ENCODE data around the gene ZNF528.

The ZNF528 gene

DNA sequence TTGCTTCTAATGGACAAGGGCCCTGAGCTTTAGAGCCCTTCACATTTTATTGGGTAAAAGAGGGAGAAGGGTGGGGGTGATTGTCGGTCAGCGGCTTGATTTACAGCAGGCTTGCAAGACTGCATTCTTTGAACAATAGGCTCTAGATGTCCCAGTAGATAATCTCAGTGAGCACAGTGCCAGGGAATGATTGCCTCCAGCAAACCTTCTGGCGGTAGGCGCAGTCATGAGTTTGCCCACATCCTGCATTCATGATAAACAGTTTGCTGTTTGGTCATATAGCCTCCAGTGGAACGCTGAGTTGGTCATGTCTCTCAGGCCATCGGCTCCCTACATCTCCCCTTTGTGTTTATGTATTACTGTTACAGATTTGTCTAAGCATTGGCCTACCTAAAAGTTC, 12.6 kb downstream of the ZNF528 start:
- H3K27ac ChIP-seq = no peak overlapping the region
- TF ChIP-seq, protein P1, sequence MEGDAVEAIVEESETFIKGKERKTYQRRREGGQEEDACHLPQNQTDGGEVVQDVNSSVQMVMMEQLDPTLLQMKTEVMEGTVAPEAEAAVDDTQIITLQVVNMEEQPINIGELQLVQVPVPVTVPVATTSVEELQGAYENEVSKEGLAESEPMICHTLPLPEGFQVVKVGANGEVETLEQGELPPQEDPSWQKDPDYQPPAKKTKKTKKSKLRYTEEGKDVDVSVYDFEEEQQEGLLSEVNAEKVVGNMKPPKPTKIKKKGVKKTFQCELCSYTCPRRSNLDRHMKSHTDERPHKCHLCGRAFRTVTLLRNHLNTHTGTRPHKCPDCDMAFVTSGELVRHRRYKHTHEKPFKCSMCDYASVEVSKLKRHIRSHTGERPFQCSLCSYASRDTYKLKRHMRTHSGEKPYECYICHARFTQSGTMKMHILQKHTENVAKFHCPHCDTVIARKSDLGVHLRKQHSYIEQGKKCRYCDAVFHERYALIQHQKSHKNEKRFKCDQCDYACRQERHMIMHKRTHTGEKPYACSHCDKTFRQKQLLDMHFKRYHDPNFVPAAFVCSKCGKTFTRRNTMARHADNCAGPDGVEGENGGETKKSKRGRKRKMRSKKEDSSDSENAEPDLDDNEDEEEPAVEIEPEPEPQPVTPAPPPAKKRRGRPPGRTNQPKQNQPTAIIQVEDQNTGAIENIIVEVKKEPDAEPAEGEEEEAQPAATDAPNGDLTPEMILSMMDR (conservative IDR thresholded peaks at IDR 0.05) = no peak

DNA sequence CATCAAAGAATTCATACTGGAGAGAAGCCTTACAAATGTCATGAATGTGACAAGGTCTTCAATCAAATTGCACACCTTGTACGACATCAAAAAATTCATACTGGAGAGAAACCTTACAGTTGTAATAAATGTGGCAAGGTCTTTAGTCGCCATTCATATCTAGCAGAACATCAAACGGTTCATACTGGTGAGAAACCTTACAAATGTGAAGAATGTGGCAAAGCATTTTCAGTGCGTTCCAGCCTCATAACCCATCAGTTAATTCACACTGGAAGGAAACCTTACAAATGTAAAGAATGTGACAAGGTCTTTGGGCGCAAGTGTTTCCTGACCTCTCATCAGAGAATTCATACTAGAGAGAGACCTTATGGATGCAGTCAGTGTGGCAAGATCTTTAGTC, 18.1 kb downstream of the ZNF528 start:
- TF ChIP-seq, protein P1 (conservative IDR thresholded peaks at IDR 0.05) = no peak
- H3K27ac ChIP-seq = no peak overlapping the region

DNA sequence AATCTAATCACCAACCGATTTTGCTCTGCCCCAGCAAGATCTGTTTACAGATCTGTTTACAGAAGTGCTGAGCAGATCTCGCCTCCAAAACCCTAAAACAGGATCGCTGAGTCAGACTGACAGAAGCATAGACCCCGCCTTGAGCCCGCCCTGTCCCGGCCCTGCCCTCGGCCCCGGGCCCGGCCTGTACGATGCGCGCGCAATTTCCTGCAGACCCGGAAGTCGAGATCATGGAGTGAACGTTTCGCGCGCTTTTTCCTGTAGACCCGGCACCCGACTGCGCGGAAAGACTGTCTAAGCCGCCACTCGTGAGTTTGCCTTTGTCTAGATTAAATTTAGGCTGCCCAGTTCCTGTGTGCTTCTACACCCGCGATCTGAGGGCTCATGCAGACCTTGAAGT, 31.3 kb downstream of the ZNF528 start, which contains the start of gene ZNF534:
ZNF534 (plus strand) TSS at position 212 of the 400 bp plus-strand sequence. CDS start 2,327 bp downstream, outside the sequence.
- no peak within 1 kb of the TSS for H3K27ac ChIP-seq
- TF ChIP-seq, protein P1 (conservative IDR thresholded peaks at IDR 0.05) = no peak

GRCh38 chr19:52442179-52442578, 44.5 kb downstream of the ZNF528 start:
- TF ChIP-seq, protein P1 (conservative IDR thresholded peaks at IDR 0.05) = no peak

GRCh38 chr19:52444506-52444905, 46.9 kb downstream of the ZNF528 start:
- no peak overlapping the region for H3K27ac ChIP-seq
- TF ChIP-seq, protein P1 (conservative IDR thresholded peaks at IDR 0.05) = no peak

More at GRCh38 chr19:52442179-52442578, 44.5 kb downstream of the ZNF528 start:
- H3K27ac ChIP-seq = no peak overlapping the region

GRCh38 chr19:52451241-52451640, 53.6 kb downstream of the ZNF528 start:
- TF ChIP-seq, protein P1 (conservative IDR thresholded peaks at IDR 0.05) = no peak
- no peak overlapping the region for H3K27ac ChIP-seq

DNA sequence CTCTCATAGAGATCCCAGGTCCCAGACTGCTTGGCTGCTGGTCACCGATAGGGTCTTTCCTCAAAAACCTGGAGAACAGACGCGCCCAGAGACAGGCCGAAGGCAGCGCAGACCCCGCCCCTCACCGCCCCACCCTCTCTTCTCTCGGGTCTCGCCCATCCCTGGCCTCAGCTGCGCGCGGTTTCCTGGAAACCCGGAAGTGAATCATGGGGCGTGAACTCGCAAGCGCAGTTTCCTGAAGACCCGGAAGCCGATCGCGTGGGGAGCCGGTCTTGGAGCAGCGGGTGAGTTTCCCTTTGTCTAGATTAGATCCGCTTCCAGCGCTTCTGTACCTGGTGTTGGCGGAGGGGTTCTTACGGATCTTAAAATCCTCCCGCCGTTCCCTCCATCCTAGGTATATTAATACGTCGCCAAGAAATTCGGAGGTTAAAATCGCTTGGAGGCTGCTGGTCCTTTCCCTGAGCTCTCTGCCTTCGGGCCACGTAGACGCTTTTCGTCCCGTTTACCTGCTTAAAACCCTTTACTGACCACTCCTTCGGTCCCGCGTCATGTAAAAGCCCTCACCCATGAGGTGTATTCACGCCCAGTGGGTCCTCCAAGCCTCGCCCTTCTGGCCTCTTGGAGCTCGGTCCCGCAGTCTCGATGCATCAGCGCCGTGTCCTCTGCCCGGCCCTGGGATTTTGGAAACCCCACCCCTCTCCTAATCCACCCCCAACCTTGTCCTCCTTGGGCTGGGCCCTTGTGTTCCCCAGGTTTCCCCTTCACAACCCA, 55.9 kb downstream of the ZNF528 start, which contains the start of gene ZNF578:
ZNF578 (plus strand) TSS at position 230 of the 771 bp plus-strand sequence. CDS start 48,293 bp downstream, outside the sequence.
- TF ChIP-seq, protein P1 (conservative IDR thresholded peaks at IDR 0.05) = no peak
- H3K27ac ChIP-seq = no peak within 1 kb of the TSS

All from VCaP (cell line).